ENCODE data around the gene INPP5A.

INPP5A gene

GRCh38 chr10:132698761-132699391 lies 161.3 kb downstream of the INPP5A start:
- ChIA-PET CTCF (no interaction called here), POLR2A (no interaction called here)
- no peak for TF ChIP-seq CTCF (IDR thresholded peaks at IDR 0.05; ENCODE audit: control extremely low read depth, extremely low read depth, low read depth, missing control alignments)
- no peak for DNase-seq (ENCODE audit: extremely low spot score)

- no peak for TF ChIP-seq CTCF (IDR thresholded peaks at IDR 0.05; ENCODE audit: control extremely low read depth, extremely low read depth, low read depth, missing control alignments)
- no peak for DNase-seq (ENCODE audit: extremely low spot score)
- ChIA-PET CTCF (no interaction called here), POLR2A (no interaction called here)
Observed at GRCh38 chr10:132699411-132700155, 162.0 kb downstream of the INPP5A start.

GRCh38 chr10:132700156-132701098 lies 162.8 kb downstream of the INPP5A start:
- ChIA-PET POLR2A (no interaction called here), CTCF (no interaction called here)
- no peak for DNase-seq (ENCODE audit: extremely low spot score)
- no peak for TF ChIP-seq CTCF (IDR thresholded peaks at IDR 0.05; ENCODE audit: control extremely low read depth, extremely low read depth, low read depth, missing control alignments)

GRCh38 chr10:132701099-132701845 lies 163.7 kb downstream of the INPP5A start:
- no peak for TF ChIP-seq CTCF (IDR thresholded peaks at IDR 0.05; ENCODE audit: control extremely low read depth, extremely low read depth, low read depth, missing control alignments)
- ChIA-PET POLR2A (no interaction called here), CTCF (no interaction called here)
- no peak for DNase-seq (ENCODE audit: extremely low spot score)

- no peak for DNase-seq (ENCODE audit: extremely low spot score)
- POLR2A ChIA-PET = no interaction called here
- CTCF ChIA-PET = no interaction called here
- TF ChIP-seq CTCF (IDR thresholded peaks at IDR 0.05; ENCODE audit: control extremely low read depth, extremely low read depth, low read depth, missing control alignments) = no peak
Observed at GRCh38 chr10:132701846-132702190, 164.2 kb downstream of the INPP5A start.

All from GM10248 (cell line).